PC-3 (cell line): ENCODE results near the gene NATD1.

ENCODE experiments used
- EZH2 ChIP-seq: fragments of 300-600 bp; sonication (generic); IDR thresholded peaks from one replicate; pipeline ENCODE4 v1.6.1; 2017; ENCODE audit warnings: antibody characterized with exemption, mild to moderate bottlenecking, low read length; ENCODE audit not compliant: unreplicated experiment
- TF ChIP-seq, protein P1 (sequence below): fragments of 300-600 bp; sonication (generic); conservative IDR thresholded peaks from 2 replicates; pipeline ENCODE4 v1.5.1; 2017; ENCODE audit warnings: antibody characterized with exemption, low read depth, mild to moderate bottlenecking, low read length

- TF ChIP-seq, protein P1, sequence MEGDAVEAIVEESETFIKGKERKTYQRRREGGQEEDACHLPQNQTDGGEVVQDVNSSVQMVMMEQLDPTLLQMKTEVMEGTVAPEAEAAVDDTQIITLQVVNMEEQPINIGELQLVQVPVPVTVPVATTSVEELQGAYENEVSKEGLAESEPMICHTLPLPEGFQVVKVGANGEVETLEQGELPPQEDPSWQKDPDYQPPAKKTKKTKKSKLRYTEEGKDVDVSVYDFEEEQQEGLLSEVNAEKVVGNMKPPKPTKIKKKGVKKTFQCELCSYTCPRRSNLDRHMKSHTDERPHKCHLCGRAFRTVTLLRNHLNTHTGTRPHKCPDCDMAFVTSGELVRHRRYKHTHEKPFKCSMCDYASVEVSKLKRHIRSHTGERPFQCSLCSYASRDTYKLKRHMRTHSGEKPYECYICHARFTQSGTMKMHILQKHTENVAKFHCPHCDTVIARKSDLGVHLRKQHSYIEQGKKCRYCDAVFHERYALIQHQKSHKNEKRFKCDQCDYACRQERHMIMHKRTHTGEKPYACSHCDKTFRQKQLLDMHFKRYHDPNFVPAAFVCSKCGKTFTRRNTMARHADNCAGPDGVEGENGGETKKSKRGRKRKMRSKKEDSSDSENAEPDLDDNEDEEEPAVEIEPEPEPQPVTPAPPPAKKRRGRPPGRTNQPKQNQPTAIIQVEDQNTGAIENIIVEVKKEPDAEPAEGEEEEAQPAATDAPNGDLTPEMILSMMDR, result no peak
- TF ChIP-seq EZH2, result no peak
Observed at GRCh38 chr17:21282231-21282630, 29.0 kb upstream of the NATD1 start.
